Endothelial cell of umbilical vein (primary cell): ENCODE data around the gene GRAMD1B. TPM values are rescaled to one million over a fixed set of nuclear protein-coding genes. Genes with fewer than 3 reads are reported as not detected.

ENCODE experiments used
- BruUV-seq: library from RNA; stranded (reverse); fragments of 400-500 nt; replicated peaks from 2 replicates; lab custom pipeline; 2021; lab: Mats Ljungman, UMichigan
- CTCF ChIA-PET: fragments of 300-600, 350-600 bp; sonication (Branson Sonifier 250); formaldehyde crosslinking; loops from one replicate; lab custom pipeline; 2021; ENCODE audit warnings: antibody characterized with exemption, inconsistent platforms; lab: Charles Lee
- POLR2A ChIA-PET: fragments of 300-600, 350-600 bp; sonication (Branson Sonifier 250); formaldehyde crosslinking; loops from one replicate; lab custom pipeline; 2021; ENCODE audit warnings: antibody characterized with exemption, inconsistent platforms; lab: Charles Lee
- DNase-seq: peaks from one replicate; pipeline ENCODE4 v3.0.0-alpha.2; 2011; ENCODE audit warnings: low read depth, low spot score
- FAIRE-seq: peaks from 2 replicates; lab custom pipeline; 2011; peaks lifted over from hg19 to GRCh38; lab: Jason Lieb, UNC
- H2AFZ ChIP-seq: 2 replicates; pipeline ENCODE4 v1.6.0; 2012; ENCODE audit warnings: low read depth, low read length, control low read depth, inconsistent platforms
- H3K27ac ChIP-seq: 2 replicates; pipeline ENCODE4 v1.5.1; 2011; ENCODE audit warnings: low read depth, mild to moderate bottlenecking, control low read depth, low read length, moderate library complexity; ENCODE audit not compliant: insufficient read depth
- H3K27me3 ChIP-seq, 2 experiments: 2 replicates each; pipeline versions ENCODE4 v1.6.0 to v1.6.1; 2011; ENCODE audit warnings: low read length in 2 of 2, mixed read lengths in 1 of 2; ENCODE audit not compliant: control insufficient read depth in 2 of 2, insufficient read depth in 2 of 2
- H3K36me3 ChIP-seq, 2 experiments: 2 replicates in 1 of 2; 3 replicates in 1 of 2; pipeline ENCODE4 v1.5.1; 2011; ENCODE audit warnings: low read length in 2 of 2, mild to moderate bottlenecking in 1 of 2, moderate library complexity in 1 of 2; ENCODE audit not compliant: control insufficient read depth in 2 of 2, insufficient read depth in 2 of 2; ENCODE audit errors: extremely low read depth in 1 of 2
- H3K4me1 ChIP-seq: 3 replicates; pipeline ENCODE4 v1.5.1; 2011; ENCODE audit warnings: mild to moderate bottlenecking, low read length; ENCODE audit not compliant: control insufficient read depth, insufficient read depth; ENCODE audit errors: extremely low read depth
- H3K4me2 ChIP-seq: 2 replicates; pipeline ENCODE4 v1.6.1; 2011; ENCODE audit warnings: low read length, control low read depth, mixed read lengths; ENCODE audit not compliant: insufficient read depth
- H3K4me3 ChIP-seq, 3 experiments: fragments of 200-600 bp in 1 of 3; sonication (generic), shearing (Covaris generic) in 1 of 3; replicated peaks in 1 of 3; 2 replicates each; pipeline ENCODE4 v1.5.1; 2011 to 2016; ENCODE audit warnings: control low read depth in 3 of 3, low read length in 3 of 3, mild to moderate bottlenecking in 2 of 3, inconsistent platforms in 1 of 3, low read depth in 1 of 3, moderate library complexity in 1 of 3; ENCODE audit not compliant: insufficient read depth in 1 of 3
- H3K79me2 ChIP-seq: 2 replicates; pipeline ENCODE4 v1.6.0; 2012; ENCODE audit warnings: low read length, inconsistent platforms; ENCODE audit not compliant: control insufficient read depth, insufficient read depth
- H3K9ac ChIP-seq: replicated peaks from 2 replicates; pipeline ENCODE3; 2011; ENCODE audit warnings: low read length, control low read depth; ENCODE audit not compliant: insufficient read depth; ENCODE audit errors: extremely low read depth
- H3K9me1 ChIP-seq: replicated peaks from 3 replicates; pipeline ENCODE4 v1.6.0; 2011; ENCODE audit warnings: mild to moderate bottlenecking, low read length; ENCODE audit not compliant: control insufficient read depth, insufficient read depth; ENCODE audit errors: extremely low read depth
- H3K9me3 ChIP-seq: replicated peaks from 2 replicates; pipeline ENCODE4 v1.5.1; 2012; ENCODE audit warnings: low read length, inconsistent platforms; ENCODE audit not compliant: control insufficient read depth, insufficient read depth
- H4K20me1 ChIP-seq: replicated peaks from 2 replicates; pipeline ENCODE3; 2011; ENCODE audit warnings: mild to moderate bottlenecking, low read length; ENCODE audit not compliant: control insufficient read depth, insufficient read depth; ENCODE audit errors: extremely low read depth
- CTCF ChIP-seq, 2 donors: IDR thresholded peaks; 1 replicate in 1 of 2; 2 replicates in 1 of 2; pipeline ENCODE4 v1.5.1; 2011; ENCODE audit warnings: low read length in 2 of 2, mild to moderate bottlenecking in 2 of 2, moderate library complexity in 2 of 2, control low read depth in 1 of 2, inconsistent platforms in 1 of 2, low read depth in 1 of 2; ENCODE audit not compliant: insufficient read depth in 1 of 2; ENCODE audit errors: extremely low read depth in 1 of 2
- FOS ChIP-seq: IDR thresholded peaks from 2 replicates; pipeline ENCODE4 v1.6.1; 2011; ENCODE audit warnings: mild to moderate bottlenecking, low read length, moderate library complexity, borderline replicate concordance; ENCODE audit not compliant: insufficient read depth
- GATA2 ChIP-seq: IDR thresholded peaks from 2 replicates; pipeline ENCODE4 v1.7.0; 2011; ENCODE audit warnings: low read depth, mild to moderate bottlenecking, moderate library complexity, mixed read lengths, low read length; ENCODE audit not compliant: insufficient read length, insufficient read depth
- JUN ChIP-seq: IDR thresholded peaks from 2 replicates; pipeline ENCODE4 v1.6.1; 2011; ENCODE audit warnings: borderline replicate concordance, low read depth; ENCODE audit not compliant: insufficient read length, insufficient read depth
- MAX ChIP-seq: IDR thresholded peaks from 2 replicates; pipeline ENCODE4 v1.6.1; 2011; ENCODE audit not compliant: insufficient read depth, insufficient read length
- MYC ChIP-seq: IDR thresholded peaks from one replicate; pipeline ENCODE4 v1.6.1; 2011; ENCODE audit warnings: mild to moderate bottlenecking, low read depth, low read length
- dilution Hi-C: fragments of 300-500 bp; cut with MboI; formaldehyde crosslinking; loops from one replicate; pipeline ENCODE4 v1.15.0; 2019; ENCODE audit warnings: low sequenced_read_pairs; ENCODE audit not compliant: extremely low pct_ligation_motif_present
- intact Hi-C: fragments of 100-400 bp; cut with micrococcal nuclease; formaldehyde crosslinking; loops from one replicate; pipeline ENCODE4 v1.10.0; 2022
- polyA plus RNA-seq, 4 experiments: library from polyadenylated mRNA; depleted of rRNA in 3 of 4; stranded (reverse) in 3 of 4; unstranded in 1 of 4; fragments of >200 nt; gene quantifications; 2 replicates each; pipeline versions ENCODE4 v1.2.1 to v1.2.3, GENCODE V29; 2011 to 2012; ENCODE audit warnings: missing spikeins in 1 of 4
- total RNA-seq: library from RNA; stranded (reverse); gene quantifications from 2 replicates; pipeline ENCODE4 v1.2.3, GENCODE V29; 2021

GRAMD1B gene
- total and polyA plus RNA-seq, 2 donors (not counting 3 experiments of a cell fraction or from before 2014, with no cell fraction given), result 5.1 to 11.1 TPM

- Histone ChIP-seq H2AFZ (no peak overlapping the region), H3K36me3 (no peaks in the 10 kb centered on the region), H3K4me3 (no peak overlapping the region), H4K20me1 (no peaks in the 10 kb centered on the region), H3K4me1 (no peaks in the 10 kb centered on the region), H3K79me2 (no peaks in the 10 kb centered on the region), H3K4me2 (no peak overlapping the region), H3K9me1 (no peaks in the 10 kb centered on the region), H3K9me3 (no peaks in the 10 kb centered on the region), H3K9ac (no peak overlapping the region), H3K27ac (no peak overlapping the region), H3K27me3 (no peaks in the 10 kb centered on the region)
- TF ChIP-seq GATA2 (no peak), JUN (no peak), MYC (no peak), FOS (no peak), CTCF (IDR thresholded peaks at IDR 0.05; ENCODE audit: extremely low read depth in 1 of 2, insufficient read depth in 1 of 2, low read depth in 1 of 2, low read length in 2 of 2) (peak; percentile 70 to 89), MAX (no peak)
- intact Hi-C loops, result loop anchor here (1.0 kb wide), 4 partner anchors 61 to 554 kb away; no protein-coding TSS in a partner anchor
- ChIA-PET POLR2A (no interaction called here), CTCF (interaction anchor here (1.0 to 10.3 kb wide), 6 partner anchors 12 to 67 kb away, joined by 3 to 302 read pairs (median 10); partner anchors contain the start of gene SCN3B)
- FAIRE-seq, result peak; percentile 68
- BruUV-seq, result no TSS peak
- peak; percentile 49 for DNase-seq
- dilution Hi-C loops, result no loop called here
Measured at GRCh38 chr11:123640677-123641494, 210.8 kb downstream of the GRAMD1B start.
